Fibroblast of peridontal ligament (primary cell): ENCODE results near the gene TOMM40L.
A peak's percentile ranks its signal among the peaks of the same experiment; 100 is the strongest.
"Not testable (repeated sequence)": the region's sequence is repeated elsewhere in the genome, so short reads cannot be mapped to it uniquely, and the experiment has no call there.

Experiments
- DNase-seq: peaks from one replicate; pipeline ENCODE4 v3.0.0-alpha.2; 2010; ENCODE audit errors: extremely low read depth

TOMM40L gene

DNA sequence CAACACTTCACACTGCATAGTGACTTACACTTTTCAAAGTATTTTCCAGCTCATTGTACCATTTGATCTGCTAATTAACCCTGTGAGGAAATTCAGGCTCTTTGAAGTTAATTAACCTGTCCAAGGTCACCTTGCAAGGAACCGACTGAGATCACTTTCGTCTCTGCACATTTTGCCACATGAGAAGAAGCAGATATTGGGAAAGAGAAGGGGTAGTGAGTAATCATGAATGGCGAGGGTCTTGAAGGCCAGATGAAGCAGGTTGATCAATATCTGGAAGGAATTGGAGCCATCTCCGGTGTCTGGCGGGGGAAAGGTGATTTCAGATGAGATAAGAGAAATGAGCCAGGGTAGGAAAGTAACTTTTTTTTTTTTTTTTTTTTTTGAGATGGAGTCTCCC lies 5.9 kb upstream of the TOMM40L start:
- no peak for DNase-seq

DNA sequence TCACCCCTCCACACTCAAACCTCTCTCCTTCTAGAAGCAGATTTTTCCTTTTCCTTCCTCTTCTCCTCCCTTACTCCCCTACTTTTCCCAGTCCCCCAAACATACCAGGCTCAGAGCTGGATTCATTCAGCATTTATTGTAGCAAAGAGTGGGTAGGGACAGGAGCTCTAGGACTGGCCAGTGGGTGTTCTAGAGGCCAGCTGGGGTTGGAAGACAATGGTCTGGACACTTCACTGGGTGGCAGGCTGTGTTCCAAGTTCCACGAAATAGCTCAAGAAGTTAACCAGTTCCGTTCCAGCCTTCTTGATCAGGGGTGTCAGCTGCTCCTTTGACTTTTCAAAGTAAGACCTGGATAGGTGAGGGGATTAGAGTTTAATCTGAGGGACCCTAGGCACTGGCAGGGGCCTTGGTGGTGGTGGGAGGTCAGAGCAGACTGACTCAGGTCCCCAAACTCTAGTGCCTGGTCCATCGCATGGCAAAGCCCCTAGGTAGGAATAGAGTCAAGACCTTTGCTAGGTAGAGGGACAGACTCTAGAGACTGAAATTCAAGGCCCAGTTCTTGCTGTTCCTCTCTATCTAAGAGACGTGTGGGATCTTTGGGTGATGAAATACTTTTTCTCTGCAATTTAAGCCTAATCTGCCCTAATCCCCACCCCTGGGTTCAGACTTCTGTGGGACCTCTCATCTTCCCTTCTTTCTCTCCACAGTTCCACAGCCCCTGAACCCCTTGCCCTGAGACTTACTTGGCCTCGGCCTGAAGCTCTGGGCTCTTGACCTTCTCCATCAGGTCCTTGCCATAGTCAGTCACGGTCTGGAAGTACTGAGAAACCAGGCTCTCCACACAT lies 3.5 kb upstream of the TOMM40L start:
- DNase-seq: no peak

DNA sequence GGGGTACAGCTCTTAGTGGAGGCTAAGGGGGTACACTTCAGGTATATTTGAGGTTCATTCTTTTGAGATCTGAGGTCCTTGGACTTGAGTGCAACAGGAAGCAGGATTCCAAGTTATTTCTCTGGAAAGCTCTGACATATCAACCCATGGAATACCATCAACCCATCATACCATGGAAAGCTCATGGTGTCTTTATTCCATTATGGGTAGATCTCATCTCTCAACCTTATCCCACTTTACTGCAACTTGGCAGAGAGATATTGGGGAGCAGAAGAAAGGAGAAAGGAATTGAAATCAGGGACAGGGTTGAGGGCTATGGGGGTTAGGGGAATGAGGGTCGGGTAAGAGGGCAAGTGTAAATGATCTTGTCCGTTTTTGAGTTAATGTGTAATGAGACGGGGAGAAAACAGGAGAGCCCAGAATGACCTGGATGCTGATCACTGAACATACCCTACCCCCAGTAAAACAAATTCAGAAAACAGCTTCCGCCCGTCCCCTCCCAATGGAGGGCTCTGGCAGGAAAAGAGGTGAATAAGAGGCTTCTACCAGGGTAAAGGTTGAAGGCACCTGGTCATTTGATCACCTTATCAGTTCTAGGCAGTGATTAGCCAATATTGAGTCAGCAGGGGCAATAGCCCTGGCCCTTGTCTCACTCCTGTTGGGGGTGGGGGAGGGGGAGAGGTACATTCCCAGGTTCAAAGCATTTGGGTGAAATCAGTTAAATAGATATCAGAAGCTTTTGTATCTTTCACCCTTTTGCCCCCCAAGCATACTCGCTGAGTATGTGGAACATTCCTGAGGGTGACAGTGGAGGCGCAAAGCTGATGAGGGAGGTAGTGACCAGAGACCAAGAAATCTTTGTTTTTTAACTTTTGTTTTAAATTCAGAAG lies 1.8 kb upstream of the TOMM40L start:
- DNase-seq: no peak

GRCh38 chr1:161224695-161225087 lies 1.2 kb upstream of the TOMM40L start:
- DNase-seq: not testable (repeated sequence)

DNA sequence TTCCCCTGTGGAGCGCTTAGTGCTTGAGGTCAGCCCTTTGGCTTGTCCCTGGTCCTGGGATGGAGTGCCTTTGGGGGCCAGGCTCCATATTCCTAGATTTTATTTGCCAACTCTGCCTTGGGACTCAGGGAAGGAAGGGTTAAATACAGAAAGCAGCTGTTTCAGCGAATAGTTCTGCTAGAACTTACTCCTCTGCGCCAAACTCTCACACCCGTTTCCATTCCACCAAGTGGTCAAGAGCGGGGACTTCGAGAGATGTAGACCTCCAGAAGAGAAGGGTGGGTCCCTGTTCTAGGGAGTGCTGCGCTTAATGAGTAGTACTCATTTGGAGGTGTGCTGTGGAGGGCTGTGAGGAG lies 704 bp upstream of the TOMM40L start:
- DNase-seq: no peak

DNA sequence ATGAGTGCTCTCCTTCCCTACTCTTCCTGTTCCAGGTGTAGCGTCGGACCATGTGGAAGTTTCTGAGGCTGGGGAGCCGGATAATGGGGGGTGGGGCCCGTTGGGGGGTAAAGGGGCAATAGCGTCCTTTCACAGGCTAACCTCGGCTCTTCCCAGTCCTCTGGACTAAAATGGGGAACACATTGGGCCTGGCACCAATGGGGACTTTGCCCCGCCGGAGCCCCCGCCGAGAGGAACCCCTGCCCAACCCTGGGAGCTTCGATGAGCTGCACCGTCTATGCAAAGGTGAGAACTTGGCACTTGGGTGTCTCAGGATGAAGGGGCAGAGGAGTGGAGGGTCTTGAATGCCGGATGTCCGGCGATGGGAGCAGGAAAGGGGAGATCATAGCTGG lies 456 bp downstream of the TOMM40L start:
- DNase-seq: no peak

- DNase-seq: no peak
Observed at GRCh38 chr1:161226759-161227158, 899 bp downstream of the TOMM40L start.

GRCh38 chr1:161227196-161227871 lies 1.5 kb downstream of the TOMM40L start:
- DNase-seq: peak; percentile 79

GRCh38 chr1:161228032-161228431 lies 2.2 kb downstream of the TOMM40L start:
- DNase-seq: no peak

DNA sequence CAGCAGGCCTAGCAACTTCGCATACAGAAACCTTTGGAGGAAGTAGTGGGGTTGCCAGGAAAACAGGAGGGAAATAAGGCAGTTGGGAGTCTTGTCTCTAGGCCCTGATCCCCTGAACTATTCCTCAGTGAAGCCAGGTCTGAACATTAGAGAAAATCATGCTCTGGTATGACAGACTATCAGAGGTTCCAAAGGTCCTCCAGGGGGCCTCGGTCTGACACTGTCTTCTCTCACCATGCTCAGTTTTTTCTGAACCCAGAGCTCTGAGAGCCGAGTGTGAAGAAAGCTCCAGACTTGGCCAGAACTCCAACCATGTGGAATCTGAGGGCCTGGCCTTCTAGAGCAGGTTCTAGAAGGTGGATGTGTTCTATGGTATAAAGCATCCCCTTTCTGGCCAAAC lies 4.0 kb downstream of the TOMM40L start:
- no peak for DNase-seq

GRCh38 chr1:161230762-161231161 lies 4.9 kb downstream of the TOMM40L start:
- DNase-seq: no peak

- DNase-seq: no peak
Observed at GRCh38 chr1:161233102-161233501, 7.2 kb downstream of the TOMM40L start.

DNA sequence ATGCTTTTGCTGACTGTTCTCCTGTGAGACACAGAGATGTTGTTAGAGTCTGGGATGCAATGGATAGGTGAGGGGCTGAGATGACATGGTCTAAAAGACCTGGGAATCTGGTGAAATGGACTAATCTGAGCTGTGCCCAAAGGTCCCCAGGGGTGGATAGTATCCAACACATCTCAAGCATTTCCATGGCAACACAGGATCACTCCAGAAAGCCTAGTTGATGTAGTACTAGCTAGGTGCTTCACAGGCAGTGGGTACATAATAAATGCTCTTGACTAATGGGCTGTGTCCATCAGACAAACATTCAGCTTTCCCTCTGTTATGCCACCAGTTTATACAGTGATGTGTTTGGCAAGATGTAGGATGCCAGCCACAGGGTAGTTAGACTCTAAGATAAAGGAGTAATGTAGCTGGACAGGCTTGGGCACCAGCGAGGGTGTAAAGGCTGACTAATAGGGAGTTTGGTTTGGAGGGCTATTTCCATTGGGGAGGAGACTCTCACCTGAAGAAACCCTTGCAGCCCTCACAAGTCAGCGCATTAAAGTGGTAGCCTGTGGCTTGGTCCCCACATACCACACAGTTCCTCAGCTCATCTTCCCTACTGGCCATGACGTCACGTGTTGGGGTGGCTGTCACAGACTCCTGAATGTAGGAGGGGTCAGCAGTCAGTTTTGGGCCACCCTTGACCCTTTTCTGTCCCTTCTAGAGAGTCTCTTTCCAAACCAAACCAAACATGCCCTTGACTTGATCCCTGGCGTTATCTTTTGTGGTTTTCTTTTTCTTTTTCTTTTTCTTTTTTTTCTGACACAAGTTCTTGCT lies 10.3 kb downstream of the TOMM40L start:
- no peak for DNase-seq

DNA sequence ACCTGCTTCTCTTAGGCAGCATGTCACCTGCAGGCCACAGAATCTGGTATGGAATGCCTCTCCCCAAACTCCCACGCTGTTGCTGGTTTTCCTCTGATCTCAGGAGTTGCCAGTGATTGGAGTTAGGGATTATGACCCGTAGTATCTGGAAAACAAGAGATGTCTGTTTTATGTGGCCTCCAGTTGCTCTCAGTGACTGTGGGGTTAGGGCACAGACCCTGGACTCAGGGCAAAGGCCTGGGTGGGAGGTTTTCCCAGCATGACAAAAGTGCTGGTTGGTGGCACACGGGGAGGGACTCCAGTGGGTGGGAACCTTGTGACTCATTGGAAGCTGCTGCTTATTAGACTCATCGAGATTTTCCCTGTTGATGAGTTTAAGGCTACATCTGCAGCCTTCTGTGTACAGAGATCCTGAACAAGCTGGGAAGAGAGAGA lies 12.2 kb downstream of the TOMM40L start, which contains the start of gene NR1I3:
Gene NR1I3 (minus strand): TSS at position 165 of the 435 bp plus-strand sequence. CDS start 1,638 bp downstream, outside the sequence.
- no peak for DNase-seq

GRCh38 chr1:161241682-161242081 lies 15.8 kb downstream of the TOMM40L start:
- no peak for DNase-seq

DNA sequence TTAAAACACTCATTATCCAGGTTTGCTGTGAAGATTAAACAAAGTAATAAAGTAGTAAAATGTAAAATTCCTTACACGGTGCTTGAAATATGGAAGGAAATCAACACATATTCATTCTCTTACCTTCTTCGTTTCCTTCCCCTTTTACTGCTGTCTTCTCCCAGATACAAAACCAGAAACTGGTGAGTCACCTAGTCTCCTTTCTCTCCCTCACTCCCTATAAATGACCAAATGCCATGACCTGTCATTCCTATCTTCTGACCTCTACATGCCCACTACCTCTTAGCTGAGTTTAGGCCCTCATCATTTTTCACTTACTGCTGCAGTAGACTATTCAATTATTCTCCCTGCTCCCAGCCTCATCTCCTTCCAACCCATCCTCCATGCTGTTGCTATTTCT lies 16.5 kb downstream of the TOMM40L start:
- DNase-seq: no peak

- no peak for DNase-seq
Observed at GRCh38 chr1:161244888-161245287, 19.0 kb downstream of the TOMM40L start.

DNA sequence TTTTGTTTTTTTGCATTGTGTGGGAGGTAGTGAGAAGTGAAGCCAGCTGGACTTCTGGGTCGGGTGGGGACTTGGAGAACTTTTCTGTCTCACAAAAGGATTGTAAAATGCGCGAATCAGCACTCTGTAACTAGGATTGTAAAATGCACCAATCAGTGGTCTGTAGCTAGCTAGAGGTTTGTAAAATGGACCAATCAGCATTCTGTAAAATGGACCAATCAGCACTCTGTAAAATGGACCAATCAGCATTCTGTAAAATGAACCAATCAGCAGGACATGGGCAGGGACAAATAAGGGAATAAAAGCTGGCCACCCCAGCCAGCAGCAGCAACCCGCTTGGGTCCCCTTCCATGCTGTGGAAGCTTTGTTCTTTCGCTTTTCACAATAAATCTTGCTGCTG lies 24.2 kb downstream of the TOMM40L start:
- DNase-seq: not testable (repeated sequence)

DNA sequence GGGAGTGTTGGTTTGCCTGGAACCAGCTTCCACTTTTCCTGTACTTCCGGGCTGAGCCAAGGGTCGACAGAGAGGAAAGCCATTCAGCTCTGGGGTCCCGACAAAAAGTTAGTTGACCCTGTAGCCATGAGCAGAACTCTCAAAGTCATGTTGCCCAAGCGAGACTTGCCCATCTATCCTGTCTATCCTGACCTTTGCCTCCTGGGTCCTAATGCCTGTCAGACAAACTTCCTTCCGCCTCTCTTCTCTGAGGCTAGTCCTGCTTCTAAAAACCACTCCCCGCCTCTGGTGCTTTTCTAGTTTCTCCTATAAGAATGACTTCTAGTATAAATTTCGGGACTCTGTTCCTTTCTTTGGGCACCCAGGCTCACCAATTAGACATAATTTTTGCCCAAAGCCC lies 25.0 kb downstream of the TOMM40L start:
- DNase-seq: no peak

DNA sequence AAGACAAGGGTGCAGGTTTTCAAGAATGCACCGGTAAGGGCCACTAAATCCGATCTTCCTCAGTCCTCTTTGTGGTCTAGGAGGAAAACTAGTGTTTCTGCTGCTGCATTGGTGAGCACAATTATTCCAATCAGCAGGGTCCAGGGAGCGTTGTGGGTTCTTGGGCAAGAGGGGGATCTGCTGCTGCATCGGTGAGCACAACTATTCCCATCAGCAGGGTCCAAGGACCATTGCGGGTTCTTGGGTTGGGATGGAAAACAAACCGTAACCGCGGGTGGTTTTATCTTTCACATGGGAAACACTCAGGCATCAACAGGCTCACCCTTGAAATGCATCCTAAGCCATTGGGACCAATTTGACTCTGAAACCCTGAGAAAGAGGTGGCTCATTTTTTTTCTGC lies 25.7 kb downstream of the TOMM40L start:
- DNase-seq: no peak

GRCh38 chr1:161255302-161255701 lies 29.4 kb downstream of the TOMM40L start:
- not testable (repeated sequence) for DNase-seq
